SK-N-SH treated with all-trans-retinoic acid at 6 μM for 48 hours (cell line): ENCODE results near the gene NTSR1.

Source experiments
- ATAC-seq: fragments of 200-7000 bp; cut with Tn5 transposase; 3 replicates; pipeline ENCODE4 v1.9.1; 2020; ENCODE audit warnings: mild to moderate bottlenecking, moderate library complexity
- ARNTL ChIP-seq: fragments of 450-650 bp; formaldehyde crosslinking; IDR thresholded peaks from 2 replicates; pipeline ENCODE4 v1.5.0; 2020; ENCODE audit warnings: low read depth, mild to moderate bottlenecking, moderate library complexity, borderline replicate concordance
- BACH2 ChIP-seq: fragments of 250-450 bp; sonication (Bioruptor Pico); IDR thresholded peaks from 2 replicates; pipeline ENCODE4 v1.9.0; 2021; ENCODE audit warnings: mild to moderate bottlenecking, borderline replicate concordance
- CREB5 ChIP-seq: fragments of 250-450 bp; sonication (Bioruptor Pico); IDR thresholded peaks from 2 replicates; pipeline ENCODE4 v1.5.1; 2020; ENCODE audit warnings: low read depth, mild to moderate bottlenecking, moderate library complexity
- CSDC2 ChIP-seq: fragments of 250-450 bp; sonication (Bioruptor Pico); IDR thresholded peaks from 2 replicates; pipeline ENCODE4 v1.5.0; 2020; ENCODE audit warnings: mild to moderate bottlenecking, moderate library complexity
- CSRNP3 ChIP-seq: fragments of 250-450 bp; sonication (Bioruptor Pico); IDR thresholded peaks from 2 replicates; pipeline ENCODE4 v1.5.1; 2021; ENCODE audit warnings: mild to moderate bottlenecking, moderate library complexity
- ESRRG ChIP-seq: fragments of 250-450 bp; sonication (Bioruptor Pico); IDR thresholded peaks from 2 replicates; pipeline ENCODE4 v1.6.1; 2021; ENCODE audit warnings: mild to moderate bottlenecking
- GLIS3 ChIP-seq: fragments of 250-450 bp; sonication (Bioruptor Pico); IDR thresholded peaks from 2 replicates; pipeline ENCODE4 v1.5.0; 2020; ENCODE audit warnings: mild to moderate bottlenecking, moderate library complexity
- ISL1 ChIP-seq: fragments of 250-450 bp; sonication (Bioruptor Pico); IDR thresholded peaks from 2 replicates; pipeline ENCODE4 v2.1.2; 2022; ENCODE audit warnings: mild to moderate bottlenecking, moderate library complexity
- OSR1 ChIP-seq: fragments of 250-450 bp; sonication (Bioruptor Pico); IDR thresholded peaks from 2 replicates; pipeline ENCODE4 v1.8.0; 2022; ENCODE audit warnings: moderate library complexity, mild to moderate bottlenecking, inconsistent platforms
- POU6F1 ChIP-seq: fragments of 250-450 bp; sonication (Bioruptor Pico); IDR thresholded peaks from 2 replicates; pipeline ENCODE4 v1.8.0; 2021; ENCODE audit warnings: low read depth, mild to moderate bottlenecking, moderate library complexity, borderline replicate concordance
- PPARA ChIP-seq: fragments of 250-450 bp; sonication (Bioruptor Pico); IDR thresholded peaks from 2 replicates; pipeline ENCODE4 v1.5.0; 2020; ENCODE audit warnings: mild to moderate bottlenecking, borderline replicate concordance
- SNAI2 ChIP-seq: fragments of 250-450 bp; sonication (Bioruptor Pico); IDR thresholded peaks from 2 replicates; pipeline ENCODE4 v1.5.0; 2020; ENCODE audit warnings: mild to moderate bottlenecking, moderate library complexity
- TCF4 ChIP-seq: fragments of 250-450 bp; sonication (Bioruptor Pico); IDR thresholded peaks from 2 replicates; pipeline ENCODE4 v1.8.0; 2021; ENCODE audit warnings: mild to moderate bottlenecking, moderate library complexity, borderline replicate concordance
- TOX ChIP-seq: fragments of 250-450 bp; sonication (Bioruptor Pico); IDR thresholded peaks from 2 replicates; pipeline ENCODE4 v1.8.0; 2021; ENCODE audit warnings: mild to moderate bottlenecking, moderate library complexity, borderline replicate concordance
- TSHZ2 ChIP-seq: fragments of 250-450 bp; sonication (Bioruptor Pico); IDR thresholded peaks from 2 replicates; pipeline ENCODE4 v1.5.0; 2020; ENCODE audit warnings: mild to moderate bottlenecking, moderate library complexity
- ZC3H10 ChIP-seq: fragments of 250-450 bp; sonication (Bioruptor Pico); IDR thresholded peaks from 2 replicates; pipeline ENCODE4 v1.5.1; 2021; ENCODE audit warnings: mild to moderate bottlenecking, moderate library complexity
- ZFP3 ChIP-seq: fragments of 250-450 bp; sonication (Bioruptor Pico); IDR thresholded peaks from 2 replicates; pipeline ENCODE4 v1.5.0; 2020; ENCODE audit warnings: mild to moderate bottlenecking, moderate library complexity
- ZFP30 ChIP-seq: fragments of 450-650 bp; formaldehyde crosslinking; IDR thresholded peaks from 2 replicates; pipeline ENCODE4 v1.5.0; 2022; ENCODE audit warnings: mild to moderate bottlenecking, moderate library complexity
- ZNF565 ChIP-seq: fragments of 450-650 bp; formaldehyde crosslinking; conservative IDR thresholded peaks from 2 replicates; pipeline ENCODE4 v1.5.0; 2020; ENCODE audit warnings: low read depth, mild to moderate bottlenecking, moderate library complexity
- ZNF70 ChIP-seq: fragments of 450-650 bp; formaldehyde crosslinking; IDR thresholded peaks from 2 replicates; pipeline ENCODE4 v1.5.0; 2020; ENCODE audit warnings: mild to moderate bottlenecking, moderate library complexity
- ZNF8 ChIP-seq: fragments of 450-650 bp; formaldehyde crosslinking; IDR thresholded peaks from 2 replicates; pipeline ENCODE4 v1.5.0; 2020; ENCODE audit warnings: mild to moderate bottlenecking, moderate library complexity

The NTSR1 gene

GRCh38 chr20:62775206-62775605, 66.6 kb downstream of the NTSR1 start (continued):
- no peak for TF ChIP-seq TOX (CRISPR knock-in tag)
- TF ChIP-seq ZFP30 (CRISPR knock-in tag): no peak
- TF ChIP-seq CSDC2 (CRISPR knock-in tag): no peak
- TF ChIP-seq TCF4 (CRISPR knock-in tag): no peak
- TF ChIP-seq OSR1 (CRISPR knock-in tag): no peak
- TF ChIP-seq CREB5 (CRISPR knock-in tag): no peak
- TF ChIP-seq ZFP3: no peak
- no peak for TF ChIP-seq BACH2 (CRISPR knock-in tag)
- no peak for TF ChIP-seq ISL1 (CRISPR knock-in tag)
- TF ChIP-seq, all 23 proteins: peak for 0

GRCh38 chr20:62776035-62776691, 67.5 kb downstream of the NTSR1 start:
- TF ChIP-seq POU6F1 (CRISPR knock-in tag): no peak
- no peak for TF ChIP-seq PPARA (CRISPR knock-in tag)
- no peak for TF ChIP-seq CSRNP3
- TF ChIP-seq ZNF565 (CRISPR knock-in tag): no peak
- no peak for TF ChIP-seq ZC3H10 (CRISPR knock-in tag)
- TF ChIP-seq TOX (CRISPR knock-in tag): no peak
- no peak for ATAC-seq

GRCh38 chr20:62776692-62777527, 68.3 kb downstream of the NTSR1 start:
- peak; percentile 23; the same call in 1 of the 3 replicates for ATAC-seq
- no peak for TF ChIP-seq ISL1 (CRISPR knock-in tag)
- TF ChIP-seq, all 23 proteins: peak for 0

- no peak for ATAC-seq
- no peak for TF ChIP-seq ZFP30 (CRISPR knock-in tag)
- TF ChIP-seq TSHZ2 (CRISPR knock-in tag): no peak
- no peak for TF ChIP-seq ZNF70
- no peak for TF ChIP-seq SNAI2 (CRISPR knock-in tag)
- TF ChIP-seq ZFP3: no peak
- no peak for TF ChIP-seq CSRNP3
- TF ChIP-seq CSDC2 (CRISPR knock-in tag): no peak
- TF ChIP-seq ISL1 (CRISPR knock-in tag): no peak
- TF ChIP-seq GLIS3 (CRISPR knock-in tag): no peak
- TF ChIP-seq ZNF565 (CRISPR knock-in tag): no peak
- no peak for TF ChIP-seq ARNTL (CRISPR knock-in tag)
- no peak for TF ChIP-seq TCF4 (CRISPR knock-in tag)
- TF ChIP-seq OSR1 (CRISPR knock-in tag): no peak
- no peak for TF ChIP-seq ZC3H10 (CRISPR knock-in tag)
- no peak for TF ChIP-seq TOX (CRISPR knock-in tag)
- no peak for TF ChIP-seq POU6F1 (CRISPR knock-in tag)
- no peak for TF ChIP-seq CREB5 (CRISPR knock-in tag)
- no peak for TF ChIP-seq ZNF8 (CRISPR knock-in tag)
- no peak for TF ChIP-seq ESRRG (CRISPR knock-in tag)
These were observed 68.8 kb downstream of the NTSR1 start for GRCh38 chr20:62777528-62777830.
